Astrocyte (in vitro differentiated cells and primary cell): ENCODE measurements around the gene PARD3B. TPM values are rescaled to one million over a fixed set of nuclear protein-coding genes. Genes with fewer than 3 reads are reported as not detected.

Source experiments
- DNase-seq: peaks from one replicate; pipeline ENCODE4 v3.0.0-alpha.2; 2010; ENCODE audit warnings: low read depth
- FAIRE-seq: peaks from 2 replicates; lab custom pipeline; 2011; peaks lifted over from hg19 to GRCh38; lab: Jason Lieb, UNC
- H2AFZ ChIP-seq: 2 replicates; pipeline ENCODE4 v1.6.0; 2012; ENCODE audit warnings: low read depth, low read length, inconsistent platforms
- H3K27ac ChIP-seq: 2 replicates; pipeline ENCODE4 v1.5.1; 2011; ENCODE audit warnings: low read depth, low read length, inconsistent platforms
- H3K27me3 ChIP-seq: 2 replicates; pipeline ENCODE4 v1.6.0; 2011; ENCODE audit warnings: low read length, inconsistent platforms; ENCODE audit not compliant: insufficient read depth
- H3K36me3 ChIP-seq: 2 replicates; pipeline ENCODE4 v1.5.1; 2011; ENCODE audit warnings: low read length, inconsistent platforms; ENCODE audit not compliant: insufficient read depth
- H3K4me1 ChIP-seq: 2 replicates; pipeline ENCODE4 v1.5.1; 2011; ENCODE audit warnings: low read length, inconsistent platforms; ENCODE audit not compliant: insufficient read depth
- H3K4me2 ChIP-seq: 2 replicates; pipeline ENCODE4 v1.6.0; 2012; ENCODE audit warnings: low read length, inconsistent platforms
- H3K4me3 ChIP-seq: 2 replicates; pipeline ENCODE4 v1.5.1; 2011; ENCODE audit warnings: low read depth, mild to moderate bottlenecking, low read length, inconsistent platforms; ENCODE audit not compliant: insufficient read depth
- H3K79me2 ChIP-seq: 2 replicates; pipeline ENCODE4 v1.6.0; 2012; ENCODE audit warnings: mild to moderate bottlenecking, low read length, inconsistent platforms; ENCODE audit not compliant: insufficient read depth
- H3K9ac ChIP-seq: 2 replicates; pipeline ENCODE4 v1.6.0; 2012; ENCODE audit warnings: mild to moderate bottlenecking, low read length, inconsistent platforms
- H3K9me3 ChIP-seq: 2 replicates; pipeline ENCODE4 v1.5.1; 2012; ENCODE audit warnings: low read depth, mild to moderate bottlenecking, low read length, inconsistent platforms; ENCODE audit not compliant: insufficient read depth
- H4K20me1 ChIP-seq: 2 replicates; pipeline ENCODE4 v1.6.0; 2012; ENCODE audit warnings: low read length, inconsistent platforms; ENCODE audit not compliant: insufficient read depth
- H3K27ac Mint-ChIP-seq: one replicate; pipeline ENCODE4 v1.8.0; 2021; ENCODE audit warnings: mild to moderate bottlenecking, mixed read lengths; ENCODE audit not compliant: unreplicated experiment
- H3K27me3 Mint-ChIP-seq: one replicate; pipeline ENCODE4 v1.8.0; 2021; ENCODE audit warnings: low read depth, mixed read lengths; ENCODE audit not compliant: unreplicated experiment
- H3K36me3 Mint-ChIP-seq: one replicate; pipeline ENCODE4 v1.8.0; 2021; ENCODE audit warnings: low read depth, mixed read lengths; ENCODE audit not compliant: unreplicated experiment
- H3K4me1 Mint-ChIP-seq: one replicate; pipeline ENCODE4 v1.8.0; 2021; ENCODE audit warnings: low read depth, mixed read lengths; ENCODE audit not compliant: unreplicated experiment
- H3K4me3 Mint-ChIP-seq: one replicate; pipeline ENCODE4 v1.8.0; 2021; ENCODE audit warnings: mild to moderate bottlenecking, moderate library complexity, mixed read lengths; ENCODE audit not compliant: unreplicated experiment
- H3K9me3 Mint-ChIP-seq: one replicate; pipeline ENCODE4 v1.8.0; 2021; ENCODE audit warnings: mild to moderate bottlenecking, mixed read lengths; ENCODE audit not compliant: unreplicated experiment
- EZH2 ChIP-seq: IDR thresholded peaks from 2 replicates; pipeline ENCODE4 v1.6.1; 2012; ENCODE audit warnings: mild to moderate bottlenecking, low read length, inconsistent platforms; ENCODE audit not compliant: insufficient read depth
- total RNA-seq: library from RNA; stranded (reverse); gene quantifications from 2 replicates; pipeline ENCODE4 v1.2.1, GENCODE V29; 2021
- TF ChIP-seq, protein P1 (sequence below): IDR thresholded peaks from 2 replicates; pipeline ENCODE4 v1.5.1; 2011; ENCODE audit warnings: low read depth, mild to moderate bottlenecking, inconsistent platforms, low read length, moderate library complexity; ENCODE audit not compliant: insufficient read depth

PARD3B gene
- total RNA-seq, 1 donor from 2014 or later = 6.5 TPM

- Mint-ChIP-seq H3K27ac (no peak overlapping the region), H3K4me1 (no peaks in the 10 kb centered on the region), H3K36me3 (no peaks in the 10 kb centered on the region), H3K27me3 (no peaks in the 10 kb centered on the region), H3K4me3 (no peak overlapping the region), H3K9me3 (no peaks in the 10 kb centered on the region)
- Histone ChIP-seq H4K20me1 (no peaks in the 10 kb centered on the region), H3K9me3 (no peaks in the 10 kb centered on the region), H3K27ac (no peak overlapping the region), H3K9ac (no peak overlapping the region), H2AFZ (no peak overlapping the region), H3K27me3 (no peaks in the 10 kb centered on the region), H3K4me3 (no peak overlapping the region), H3K36me3 (no peaks in the 10 kb centered on the region), H3K4me1 (no peaks in the 10 kb centered on the region), H3K4me2 (no peak overlapping the region), H3K79me2 (no peaks in the 10 kb centered on the region)
- TF ChIP-seq, protein P1, sequence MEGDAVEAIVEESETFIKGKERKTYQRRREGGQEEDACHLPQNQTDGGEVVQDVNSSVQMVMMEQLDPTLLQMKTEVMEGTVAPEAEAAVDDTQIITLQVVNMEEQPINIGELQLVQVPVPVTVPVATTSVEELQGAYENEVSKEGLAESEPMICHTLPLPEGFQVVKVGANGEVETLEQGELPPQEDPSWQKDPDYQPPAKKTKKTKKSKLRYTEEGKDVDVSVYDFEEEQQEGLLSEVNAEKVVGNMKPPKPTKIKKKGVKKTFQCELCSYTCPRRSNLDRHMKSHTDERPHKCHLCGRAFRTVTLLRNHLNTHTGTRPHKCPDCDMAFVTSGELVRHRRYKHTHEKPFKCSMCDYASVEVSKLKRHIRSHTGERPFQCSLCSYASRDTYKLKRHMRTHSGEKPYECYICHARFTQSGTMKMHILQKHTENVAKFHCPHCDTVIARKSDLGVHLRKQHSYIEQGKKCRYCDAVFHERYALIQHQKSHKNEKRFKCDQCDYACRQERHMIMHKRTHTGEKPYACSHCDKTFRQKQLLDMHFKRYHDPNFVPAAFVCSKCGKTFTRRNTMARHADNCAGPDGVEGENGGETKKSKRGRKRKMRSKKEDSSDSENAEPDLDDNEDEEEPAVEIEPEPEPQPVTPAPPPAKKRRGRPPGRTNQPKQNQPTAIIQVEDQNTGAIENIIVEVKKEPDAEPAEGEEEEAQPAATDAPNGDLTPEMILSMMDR = no peak
- no peak for TF ChIP-seq EZH2
- DNase-seq (no peak), FAIRE-seq (no peak)
Measured at GRCh38 chr2:205051417-205051816, 506.1 kb downstream of the PARD3B start.

DNA sequence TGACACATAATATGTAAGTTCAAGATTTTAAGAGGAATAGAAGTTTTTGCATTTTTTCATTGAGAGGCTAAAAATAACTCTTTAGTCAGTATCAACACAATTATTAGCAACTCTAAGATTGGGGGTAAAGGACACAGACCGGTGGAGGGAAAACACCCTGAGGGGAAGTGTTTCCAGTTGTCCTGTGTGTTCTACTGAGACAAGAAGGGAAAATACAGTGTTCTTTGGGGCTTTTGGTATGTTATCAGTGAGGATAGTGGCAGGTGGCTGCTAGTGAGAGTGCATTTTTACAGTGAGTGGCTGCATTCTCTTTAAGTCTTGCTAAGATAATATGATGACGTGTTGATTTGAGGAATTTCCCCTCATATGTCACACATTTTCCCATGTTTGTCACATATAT lies 507.5 kb downstream of the PARD3B start:
- Mint-ChIP-seq H3K9me3 (no peaks in the 10 kb centered on the region), H3K4me3 (no peak overlapping the region), H3K27ac (no peak overlapping the region), H3K27me3 (no peaks in the 10 kb centered on the region), H3K36me3 (no peaks in the 10 kb centered on the region), H3K4me1 (no peaks in the 10 kb centered on the region)
- FAIRE-seq (no peak), DNase-seq (no peak)
- Histone ChIP-seq H2AFZ (no peak overlapping the region), H3K4me3 (no peak overlapping the region), H4K20me1 (no peaks in the 10 kb centered on the region), H3K9ac (no peak overlapping the region), H3K79me2 (no peaks in the 10 kb centered on the region), H3K27ac (no peak overlapping the region), H3K4me1 (no peaks in the 10 kb centered on the region), H3K4me2 (no peak overlapping the region), H3K27me3 (no peaks in the 10 kb centered on the region), H3K36me3 (no peaks in the 10 kb centered on the region), H3K9me3 (no peaks in the 10 kb centered on the region)
- TF ChIP-seq, protein P1 = no peak
- no peak for TF ChIP-seq EZH2

GRCh38 chr2:205053827-205054410 lies 508.6 kb downstream of the PARD3B start:
- Histone ChIP-seq H3K4me1 (no peaks in the 10 kb centered on the region), H3K9me3 (no peaks in the 10 kb centered on the region), H3K4me2 (no peak overlapping the region), H3K79me2 (no peaks in the 10 kb centered on the region), H3K27ac (no peak overlapping the region), H2AFZ (no peak overlapping the region), H4K20me1 (no peaks in the 10 kb centered on the region), H3K27me3 (no peaks in the 10 kb centered on the region), H3K36me3 (no peaks in the 10 kb centered on the region), H3K4me3 (no peak overlapping the region), H3K9ac (no peak overlapping the region)
- no peak overlapping the region for H3K27ac Mint-ChIP-seq
- peak; percentile 14 for DNase-seq
- no peaks in the 10 kb centered on the region for H3K27me3 Mint-ChIP-seq
- no peaks in the 10 kb centered on the region for H3K36me3 Mint-ChIP-seq
- TF ChIP-seq, protein P1 = no peak
- TF ChIP-seq EZH2 = no peak
- H3K4me3 Mint-ChIP-seq = no peak overlapping the region
- FAIRE-seq = no peak
- H3K9me3 Mint-ChIP-seq = no peaks in the 10 kb centered on the region
- H3K4me1 Mint-ChIP-seq = no peaks in the 10 kb centered on the region
